ENCODE measurements around the gene PARD3B. TPM values are rescaled to one million over a fixed set of nuclear protein-coding genes. Genes with fewer than 3 reads are reported as not detected.

The PARD3B gene
- polyA plus RNA-seq, 4 donors, result 35.7 to 40.4 (median 37.9) TPM

DNA sequence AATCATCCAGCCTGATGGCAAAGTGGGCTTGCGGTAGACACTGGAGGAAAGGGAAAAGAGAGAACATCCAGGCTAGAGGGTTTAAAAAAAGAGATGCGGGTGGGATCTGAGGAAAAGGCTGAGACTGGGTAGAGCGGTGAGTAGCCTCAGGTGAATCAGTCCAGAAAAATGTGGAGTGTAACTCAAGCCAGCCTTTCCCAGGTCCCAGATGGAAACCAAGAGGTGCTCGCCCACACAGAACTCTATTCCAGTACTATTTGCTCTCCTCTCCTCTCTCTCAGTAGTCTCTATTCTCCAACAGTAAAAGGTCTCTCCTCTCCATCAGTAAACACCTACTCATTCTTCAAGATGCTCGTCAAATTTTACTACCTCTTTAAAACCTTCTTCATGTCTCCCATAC, 1098.7 kb downstream of the PARD3B start:
- DNase-seq (ENCODE audit: low read depth in 4 of 4, low spot score in 3 of 4), result no peak

- no peak for DNase-seq (ENCODE audit: low read depth in 4 of 4, low spot score in 3 of 4)
These were observed 1101.4 kb downstream of the PARD3B start for GRCh38 chr2:205646680-205647079.

DNA sequence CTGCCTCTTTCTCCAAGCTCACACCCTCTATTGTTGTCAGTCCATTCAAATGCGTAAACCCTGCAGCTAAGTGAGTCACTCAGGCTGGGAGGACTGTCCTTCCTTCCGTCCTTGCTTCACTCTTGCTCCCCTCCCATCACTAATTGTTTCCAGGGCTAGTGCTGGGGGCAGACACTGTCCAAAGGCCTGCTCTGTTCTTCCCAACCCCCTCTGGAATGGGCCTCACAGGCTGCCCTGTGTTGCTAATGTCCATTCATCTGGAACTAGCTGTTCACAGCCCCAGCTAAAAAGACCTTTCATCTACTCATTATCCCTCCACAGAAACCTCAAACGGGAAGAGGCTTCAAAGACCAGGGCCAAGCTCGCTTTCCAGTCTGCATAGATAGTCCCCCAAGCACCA, 1105.2 kb downstream of the PARD3B start:
- DNase-seq (ENCODE audit: low read depth in 4 of 4, low spot score in 3 of 4), result no peak

DNA sequence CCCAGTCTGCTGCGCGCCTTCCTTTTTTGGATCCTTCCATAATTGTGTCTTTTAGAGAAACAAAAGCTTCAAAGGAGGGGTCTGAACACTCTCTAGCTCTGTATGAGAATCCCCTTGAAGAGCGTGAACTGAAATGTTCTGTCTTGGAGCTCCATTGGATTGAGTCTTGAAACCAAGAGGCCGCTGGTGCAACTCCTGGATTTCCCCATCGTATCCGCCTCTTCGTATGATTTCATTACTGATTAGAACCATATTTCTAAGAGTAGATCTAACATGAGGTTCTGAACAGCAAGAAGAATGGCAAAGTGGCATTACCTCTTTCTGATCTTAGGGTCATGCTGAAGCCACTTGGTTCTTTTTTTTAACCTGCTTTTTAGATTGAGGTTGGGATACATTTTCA, 1105.7 kb downstream of the PARD3B start:
- DNase-seq (ENCODE audit: low read depth in 4 of 4, low spot score in 3 of 4), result no peak

GRCh38 chr2:205651719-205652118, 1106.4 kb downstream of the PARD3B start:
- DNase-seq (ENCODE audit: low read depth in 4 of 4, low spot score in 3 of 4), result no peak

DNA sequence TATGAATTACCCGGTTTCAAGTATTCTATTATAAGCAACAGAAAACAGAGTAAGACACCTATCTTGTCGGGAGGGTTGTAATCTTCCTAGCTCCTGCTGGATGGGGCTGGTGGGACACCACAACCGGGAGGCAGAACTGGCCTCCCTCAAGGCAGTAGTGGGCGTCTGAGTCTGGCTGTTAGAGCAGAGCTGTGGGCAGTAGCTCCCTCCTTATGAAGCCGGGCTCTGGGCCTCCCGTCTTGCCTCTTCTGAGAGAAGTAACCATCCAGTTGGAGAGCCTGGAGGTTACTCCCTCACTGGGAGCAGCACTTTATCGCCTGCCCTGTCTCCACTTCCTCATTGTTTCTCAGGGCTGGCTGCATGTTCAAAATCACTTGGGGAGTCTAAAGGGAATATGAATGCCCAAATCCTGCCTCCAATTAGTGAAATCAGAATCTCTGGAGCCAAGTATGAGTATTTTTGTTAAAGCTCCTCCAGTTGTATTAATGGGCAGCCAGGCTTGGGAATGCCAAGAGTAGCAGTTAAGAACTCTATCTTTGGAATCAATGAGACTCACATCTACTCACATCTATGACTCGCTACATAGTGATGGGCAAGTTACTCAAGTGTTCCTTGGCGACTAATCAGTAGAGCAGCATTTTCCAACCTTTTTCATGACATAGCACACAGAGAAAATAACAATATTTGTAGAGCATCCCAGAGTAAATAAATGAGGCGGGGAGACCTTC, 1109.8 kb downstream of the PARD3B start:
- DNase-seq (ENCODE audit: low read depth in 4 of 4, low spot score in 3 of 4), result no peak

GRCh38 chr2:205655779-205656456, 1110.6 kb downstream of the PARD3B start:
- DNase-seq (ENCODE audit: low read depth in 4 of 4, low spot score in 3 of 4), result no peak

DNA sequence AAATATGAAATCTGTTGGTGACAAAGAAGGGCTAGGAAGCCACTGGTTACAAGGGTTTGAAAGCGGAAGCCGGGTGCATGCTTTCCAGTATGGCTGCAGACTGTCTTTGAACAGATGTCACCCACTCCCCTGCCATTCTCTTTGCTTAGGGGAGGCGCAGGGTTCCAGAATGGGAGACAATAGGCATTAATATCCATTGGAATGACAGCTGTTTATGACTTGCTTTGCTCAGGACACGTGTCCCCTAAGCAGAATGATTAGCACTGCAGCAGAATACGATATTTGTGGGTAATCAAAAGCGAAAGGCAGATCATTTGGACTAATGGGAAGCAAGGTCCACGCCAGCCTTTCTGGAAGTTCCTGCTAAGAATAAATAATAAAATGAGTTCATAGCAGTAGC, 1111.2 kb downstream of the PARD3B start:
- no peak for DNase-seq (ENCODE audit: low read depth in 4 of 4, low spot score in 3 of 4)

DNA sequence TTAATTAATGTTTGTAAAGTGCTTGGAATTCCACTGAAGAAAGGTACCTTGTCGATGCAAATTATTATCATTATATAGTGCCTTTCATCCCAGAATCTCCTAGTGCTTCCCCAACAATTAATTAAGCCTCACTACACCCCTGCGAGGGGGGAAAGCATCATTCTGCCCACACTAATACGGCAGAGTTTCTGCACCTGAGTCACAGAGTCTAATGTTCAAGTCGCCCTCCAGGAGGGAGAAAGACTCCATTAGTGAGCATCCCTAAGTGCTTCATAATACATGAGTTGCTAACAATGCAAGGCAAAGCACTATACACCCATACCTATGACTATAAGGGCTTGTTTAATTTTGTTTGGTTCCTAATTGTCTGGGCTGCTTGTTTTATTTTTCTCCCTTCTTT, 1111.7 kb downstream of the PARD3B start:
- DNase-seq (ENCODE audit: low read depth in 4 of 4, low spot score in 3 of 4), result no peak

DNA sequence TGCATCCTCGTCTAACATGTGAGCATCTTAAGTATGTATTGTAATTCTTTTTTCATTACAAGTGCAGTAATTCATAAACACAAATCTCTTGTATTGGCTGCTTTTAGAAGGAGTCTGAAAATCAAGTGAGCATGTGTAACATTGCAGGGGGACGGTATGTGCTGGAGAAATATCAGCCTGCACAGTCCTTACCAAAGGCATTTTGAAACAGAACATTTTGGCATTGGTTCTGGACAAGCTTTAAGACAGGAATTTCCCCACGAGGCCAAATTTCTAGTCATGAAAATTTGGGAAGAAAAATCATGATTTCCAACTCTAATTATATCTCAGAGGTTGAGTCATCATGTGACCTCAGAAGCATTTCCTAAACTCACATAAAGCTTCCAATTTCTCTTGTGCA, 1112.3 kb downstream of the PARD3B start:
- no peak for DNase-seq (ENCODE audit: low read depth in 4 of 4, low spot score in 3 of 4)

DNA sequence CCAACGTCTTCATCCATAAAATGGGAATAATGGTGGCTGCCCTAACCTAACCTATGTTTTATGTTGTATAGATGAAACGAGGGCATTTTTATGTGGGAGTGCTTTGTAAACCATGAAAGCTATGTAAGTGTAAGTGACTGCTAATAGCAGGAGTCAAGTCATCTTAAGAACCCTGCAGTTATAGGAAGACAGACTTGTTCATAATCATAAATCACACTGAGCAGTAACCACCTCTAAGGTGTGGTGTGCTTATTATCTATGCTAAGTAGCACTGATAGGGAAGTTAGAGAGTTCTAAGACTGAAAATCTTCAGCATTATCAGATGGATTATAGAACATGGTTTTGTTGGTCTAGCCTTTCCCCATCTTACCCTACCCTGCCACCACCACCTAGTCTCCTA, 1112.8 kb downstream of the PARD3B start:
- DNase-seq (ENCODE audit: low read depth in 4 of 4, low spot score in 3 of 4), result no peak

GRCh38 chr2:205658572-205658971, 1113.3 kb downstream of the PARD3B start:
- no peak for DNase-seq (ENCODE audit: low read depth in 4 of 4, low spot score in 3 of 4)

GRCh38 chr2:205659922-205660321, 1114.6 kb downstream of the PARD3B start:
- DNase-seq (ENCODE audit: low read depth in 4 of 4, low spot score in 3 of 4), result no peak

GRCh38 chr2:205660521-205661124, 1115.3 kb downstream of the PARD3B start:
- DNase-seq (ENCODE audit: low read depth in 4 of 4, low spot score in 3 of 4), result no peak

DNA sequence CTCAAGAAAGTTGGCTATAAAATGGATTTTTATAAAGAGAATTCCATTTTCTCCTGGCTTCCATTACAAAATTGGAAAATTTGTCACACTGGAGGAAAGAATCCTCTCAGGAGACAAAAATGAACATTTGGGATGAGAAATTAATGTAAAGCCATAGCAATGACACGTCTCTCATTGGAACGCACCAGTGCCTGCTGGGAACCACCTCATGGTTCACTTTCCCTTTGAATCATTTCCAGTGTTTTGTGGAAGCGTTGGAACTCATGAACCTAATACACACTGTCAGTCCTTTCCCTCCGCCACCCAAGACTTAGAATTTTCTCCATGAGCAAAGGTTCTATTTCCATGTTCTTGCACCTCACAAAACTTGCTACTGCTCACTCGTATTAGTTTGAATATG, 1116.0 kb downstream of the PARD3B start:
- no peak for DNase-seq (ENCODE audit: low read depth in 4 of 4, low spot score in 3 of 4)

GRCh38 chr2:205662206-205662965, 1117.1 kb downstream of the PARD3B start:
- no peak for DNase-seq (ENCODE audit: low read depth in 4 of 4, low spot score in 3 of 4)

DNA sequence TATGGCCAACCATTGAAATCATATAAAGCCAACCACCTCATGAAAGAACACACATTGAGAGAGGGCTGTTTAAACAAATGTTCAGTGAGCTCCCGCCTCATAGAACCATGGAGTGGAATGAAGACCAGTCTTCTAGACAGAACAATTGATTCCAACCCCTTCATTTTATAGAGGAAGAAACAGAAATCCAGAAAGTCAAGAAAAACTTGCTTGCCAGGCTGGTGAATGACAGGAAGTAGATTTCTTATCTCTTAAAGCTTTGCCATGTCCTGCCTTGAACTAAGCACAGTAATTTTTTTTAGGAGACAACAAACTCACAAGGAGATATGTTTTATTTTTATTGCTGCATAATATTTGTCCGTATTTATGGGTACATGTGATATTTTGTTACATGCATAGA, 1120.5 kb downstream of the PARD3B start:
- no peak for DNase-seq (ENCODE audit: low read depth in 4 of 4, low spot score in 3 of 4)
